K562 (cell line): ENCODE measurements around the gene LTBP1. TPM values are rescaled to one million over a fixed set of nuclear protein-coding genes. Genes with fewer than 3 reads are reported as not detected.

Experiments
- ATAC-seq: fragments of 200-7000 bp; cut with Tn5 transposase; 3 replicates; pipeline ENCODE4 v1.9.1; 2020; ENCODE audit warnings: moderate library complexity
- BruUV-seq: library from RNA; stranded (reverse); fragments of 400-500 nt; replicated peaks from 2 replicates; lab custom pipeline; 2021; lab: Mats Ljungman, UMichigan
- CTCF ChIA-PET: fragments of 300-600 bp; formaldehyde crosslinking; extraction: SDS; loops from one replicate; lab custom pipeline; 2021; ENCODE audit warnings: low intra/inter-chr PET ratio; lab: Yijun Ruan, JAX
- POLR2A ChIA-PET: fragments of 300-600, 350-650 bp; sonication (Branson Sonifier 250); formaldehyde crosslinking; extraction: SDS; loops from one replicate; lab custom pipeline; 2021; ENCODE audit warnings: antibody characterized with exemption, inconsistent platforms; lab: Yijun Ruan, JAX
- DNase-seq, 4 experiments: peaks; one replicate each; pipeline versions ENCODE4 v3.0.0 to v3.0.0-alpha.2; 2011 to 2018; ENCODE audit warnings: low spot score in 3 of 4, mixed read lengths in 3 of 4; ENCODE audit errors: extremely low read depth in 1 of 4
- FAIRE-seq: peaks from 2 replicates; lab custom pipeline; 2011; peaks lifted over from hg19 to GRCh38; lab: Jason Lieb, UNC
- H2AFZ ChIP-seq: 2 replicates; pipeline ENCODE4 v1.6.0; 2011; ENCODE audit warnings: low read depth, low read length, control low read depth, inconsistent platforms
- H3K27ac ChIP-seq: fragments of 200-600 bp; 3 replicates; pipeline ENCODE4 v1.8.0; 2011; ENCODE audit warnings: low read depth, mild to moderate bottlenecking, control low read depth, inconsistent platforms, low read length, moderate library complexity, mixed read lengths; ENCODE audit errors: extremely low read depth
- H3K27me3 ChIP-seq, 2 experiments: fragments of 300-600 bp in 1 of 2; 2 replicates in 1 of 2; 3 replicates in 1 of 2; pipeline versions ENCODE4 v1.6.0 to v1.8.0; 2011; ENCODE audit warnings: inconsistent platforms in 2 of 2, low read length in 2 of 2, mild to moderate bottlenecking in 1 of 2, mixed read lengths in 1 of 2, moderate library complexity in 1 of 2; ENCODE audit not compliant: control insufficient read depth in 2 of 2, insufficient read depth in 2 of 2
- H3K36me3 ChIP-seq: fragments of 300-600 bp; 3 replicates; pipeline ENCODE4 v1.8.0; 2011; ENCODE audit warnings: mild to moderate bottlenecking, low read length, inconsistent platforms; ENCODE audit not compliant: control insufficient read depth, insufficient read depth
- H3K4me1 ChIP-seq, 2 experiments: fragments of 200-600 bp in 1 of 2; replicated peaks in 1 of 2; 2 replicates in 1 of 2; 3 replicates in 1 of 2; pipeline versions ENCODE4 v1.5.1 to v1.8.0; 2011; ENCODE audit warnings: inconsistent platforms in 2 of 2, low read length in 2 of 2, mild to moderate bottlenecking in 1 of 2, mixed read lengths in 1 of 2, moderate library complexity in 1 of 2; ENCODE audit not compliant: control insufficient read depth in 2 of 2, insufficient read depth in 2 of 2
- H3K4me2 ChIP-seq: 2 replicates; pipeline ENCODE4 v1.6.1; 2011; ENCODE audit warnings: low read length, control low read depth, inconsistent platforms, mixed read lengths; ENCODE audit not compliant: insufficient read depth
- H3K4me3 ChIP-seq: fragments of 200-600 bp; sonication (generic), shearing (Covaris generic); 2 replicates; pipeline ENCODE4 v1.5.1; 2016; ENCODE audit warnings: control low read depth, inconsistent platforms
- H3K79me2 ChIP-seq: fragments of 200-600 bp; 3 replicates; pipeline ENCODE4 v1.8.0; 2011; ENCODE audit warnings: low read length, inconsistent platforms; ENCODE audit not compliant: control insufficient read depth, insufficient read depth
- H3K9ac ChIP-seq, 2 experiments: 2 replicates each; pipeline versions ENCODE4 v1.6.0 to v1.6.1; 2011; ENCODE audit warnings: low read depth in 2 of 2, low read length in 2 of 2, control low read depth in 1 of 2, inconsistent platforms in 1 of 2, mild to moderate bottlenecking in 1 of 2, mixed read lengths in 1 of 2; ENCODE audit not compliant: insufficient read depth in 1 of 2
- H3K9me1 ChIP-seq: one replicate; pipeline ENCODE4 v1.6.0; 2011; ENCODE audit warnings: inconsistent platforms, mild to moderate bottlenecking, low read length, moderate library complexity; ENCODE audit not compliant: control insufficient read depth, insufficient read depth
- H3K9me3 ChIP-seq: replicated peaks from 2 replicates; pipeline ENCODE4 v1.5.1; 2011; ENCODE audit warnings: low read depth, low read length, inconsistent platforms; ENCODE audit not compliant: control insufficient read depth, insufficient read depth
- H4K20me1 ChIP-seq: replicated peaks from 2 replicates; pipeline ENCODE4 v1.6.1; 2011; ENCODE audit warnings: low read length, inconsistent platforms, mixed read lengths; ENCODE audit not compliant: control insufficient read depth, insufficient read depth
- CBX5 ChIP-seq: IDR thresholded peaks from 2 replicates; pipeline ENCODE4 v1.6.1; 2014; ENCODE audit warnings: low read depth, borderline replicate concordance
- CHD4 ChIP-seq: fragments of 200-600 bp; sonication (generic); IDR thresholded peaks from 3 replicates; pipeline ENCODE4 v1.6.1; 2012; ENCODE audit warnings: low read depth, mild to moderate bottlenecking, mixed read lengths, low read length, inconsistent platforms; ENCODE audit not compliant: insufficient read depth, insufficient replicate concordance, poor library complexity, severe bottlenecking
- EGR1 ChIP-seq: fragments of 450-650 bp; conservative IDR thresholded peaks from 2 replicates; pipeline ENCODE4 v1.6.1; 2017; ENCODE audit warnings: mild to moderate bottlenecking
- ESRRB ChIP-seq: fragments of 250-450 bp; sonication (Bioruptor Pico); IDR thresholded peaks from 2 replicates; pipeline ENCODE4 v1.5.0; 2020; ENCODE audit warnings: mild to moderate bottlenecking, moderate library complexity, borderline replicate concordance
- HDAC8 ChIP-seq: fragments of 450-650 bp; IDR thresholded peaks from 2 replicates; pipeline ENCODE4 v1.6.1; 2016; ENCODE audit warnings: mild to moderate bottlenecking, missing genetic modification characterization, moderate library complexity, missing compliant biosample characterization
- KAT7 ChIP-seq: sonication (generic); formaldehyde crosslinking; IDR thresholded peaks from 2 replicates; pipeline ENCODE4 v1.8.0; 2022; ENCODE audit warnings: missing genetic modification reagents, mild to moderate bottlenecking, borderline replicate concordance
- MECOM ChIP-seq: fragments of 250-450 bp; sonication (Bioruptor Pico); IDR thresholded peaks from 2 replicates; pipeline ENCODE4 v1.8.0; 2022; ENCODE audit warnings: inconsistent platforms
- NFE2 ChIP-seq: IDR thresholded peaks from 2 replicates; pipeline ENCODE4 v1.6.1; 2014; ENCODE audit warnings: antibody characterized with exemption, low read depth
- PHF21A ChIP-seq: fragments of 450-650 bp; IDR thresholded peaks from 2 replicates; pipeline ENCODE4 v1.6.1; 2017; ENCODE audit warnings: low read depth, borderline replicate concordance
- POLR3G ChIP-seq: IDR thresholded peaks from 2 replicates; pipeline ENCODE4 v1.6.1; 2011; ENCODE audit not compliant: insufficient read length, insufficient replicate concordance; ENCODE audit errors: extremely low read depth
- RFX5 ChIP-seq: IDR thresholded peaks from 2 replicates; pipeline ENCODE4 v1.6.1; 2011; ENCODE audit warnings: low read depth, mild to moderate bottlenecking, improper control_type of control experiment, low read length
- SMARCA5 ChIP-seq: fragments of 450-650 bp; IDR thresholded peaks from 2 replicates; pipeline ENCODE4 v1.6.1; 2016
- SRSF7 ChIP-seq: fragments of 200-400 bp; formaldehyde crosslinking; optimal IDR thresholded peaks from 2 replicates; pipeline ENCODE3; 2017; ENCODE audit warnings: mild to moderate bottlenecking, low read depth, low read length
- ZNF764 ChIP-seq: fragments of 250-450 bp; sonication (Bioruptor Pico); IDR thresholded peaks from 2 replicates; pipeline ENCODE4 v1.4.0; 2020; ENCODE audit warnings: low read depth, mild to moderate bottlenecking, moderate library complexity
- ZSCAN32 ChIP-seq: fragments of 450-650 bp; formaldehyde crosslinking; IDR thresholded peaks from 2 replicates; pipeline ENCODE4 v1.4.0; 2020; ENCODE audit warnings: mild to moderate bottlenecking, moderate library complexity
- WGBS: fragments of 100-300 bp; shearing (Covaris generic); methylation state at CpG from one replicate; pipeline ENCODE4 v1.1.6; 2016; ENCODE audit warnings: low coverage, mixed read lengths; ENCODE audit not compliant: insufficient coverage; ENCODE audit errors: missing lambda C conversion rate; 5-methylcytosine and 5-hydroxymethylcytosine counted together
- in situ Hi-C: fragments of 300-500 bp; cut with MboI; formaldehyde crosslinking; loops from 4 replicates; pipeline ENCODE4 v1.15.0; 2018; ENCODE audit warnings: inconsistent platforms, mixed read lengths
- intact Hi-C: fragments of 100-400 bp; cut with micrococcal nuclease; formaldehyde crosslinking; loops from 2 replicates; pipeline ENCODE4 v1.14.2; 2022
- polyA plus RNA-seq, 8 experiments: library from polyadenylated mRNA; depleted of rRNA in 4 of 8; stranded (reverse) in 5 of 8; unstranded in 3 of 8; fragments of >200 nt; fragmentation: Nextera tagmentation in 2 of 8; fragmentation: Illumina TruSeq in 1 of 8; extraction: Ambion mirVana in 2 of 8; extraction: Trizol in 1 of 8; gene quantifications; 2 replicates each; pipeline versions ENCODE4 v1.2.1 to v1.2.3, GENCODE V29; 2011 to 2014; ENCODE audit warnings: inconsistent platforms in 1 of 8, missing spikeins in 1 of 8
- total RNA-seq, 7 experiments: library from RNA; depleted of rRNA in 6 of 7; stranded (reverse); fragments of >200 nt in 6 of 7; fragmentation: Illumina TruSeq in 2 of 7; extraction: Trizol in 2 of 7; gene quantifications; 2 replicates each; pipeline versions ENCODE4 v1.2.1 to v1.2.3, GENCODE V29; 2011 to 2021; ENCODE audit warnings: low replicate concordance in 1 of 7
- TF ChIP-seq, protein P1 (sequence below): fragments of 250-450 bp; sonication (Bioruptor Pico); IDR thresholded peaks from 2 replicates; pipeline ENCODE4 v1.5.0; 2020; ENCODE audit warnings: mild to moderate bottlenecking

Gene LTBP1
- total and polyA plus RNA-seq, 9 of the 15 experiments (the other 6 are each of a cell fraction or from before 2014, with no cell fraction given), result 3.6 to 16.4 (median 8.5) TPM

DNA sequence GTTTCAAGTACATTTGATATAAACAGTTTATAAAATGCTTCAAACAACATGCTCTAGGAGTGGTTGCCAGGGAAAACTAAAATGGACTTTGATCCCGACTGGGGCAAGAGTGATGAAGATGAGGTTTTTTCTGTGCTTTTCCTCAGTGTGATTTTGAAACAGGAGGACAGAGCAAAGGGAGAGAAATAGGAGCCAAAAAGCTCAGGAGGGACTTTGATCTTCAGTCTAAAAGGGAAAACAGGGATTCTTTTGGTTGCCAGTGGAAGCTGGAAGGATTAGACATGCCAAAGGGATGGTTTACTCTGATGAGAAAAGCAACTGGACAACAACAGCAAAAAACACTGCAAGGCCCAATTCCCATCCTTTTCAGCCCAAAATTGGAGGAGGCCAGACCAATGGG, 95.5 kb downstream of the LTBP1 start:
- no TSS peak for BruUV-seq
- no peaks in the 10 kb centered on the region for H3K4me1 ChIP-seq
- peaks cover 0 to 8% of the 10 kb centered on the region in 2 experiments; a peak in 1 of 5 replicates for H3K27me3 ChIP-seq
- no peak overlapping the region for H3K4me2 ChIP-seq
- H3K36me3 ChIP-seq, result no peaks in the 10 kb centered on the region
- in situ Hi-C loops (no loop called here), intact Hi-C loops (loop anchor here (5.0 kb wide), 1 partner anchor 230 kb away; no protein-coding TSS in a partner anchor)
- TF ChIP-seq ZNF764 (CRISPR knock-in tag) (no peak), ZSCAN32 (CRISPR knock-in tag) (no peak), RFX5 (no peak), HDAC8 (tag) (no peak), EGR1 (no peak), CBX5 (no peak), PHF21A (no peak), NFE2 (no peak), SRSF7 (no peak), MECOM (no peak), KAT7 (CRISPR knock-in tag) (no peak), SMARCA5 (no peak), POLR3G (no peak), CHD4 (no peak), ESRRB (no peak)
- TF ChIP-seq, protein P1, sequence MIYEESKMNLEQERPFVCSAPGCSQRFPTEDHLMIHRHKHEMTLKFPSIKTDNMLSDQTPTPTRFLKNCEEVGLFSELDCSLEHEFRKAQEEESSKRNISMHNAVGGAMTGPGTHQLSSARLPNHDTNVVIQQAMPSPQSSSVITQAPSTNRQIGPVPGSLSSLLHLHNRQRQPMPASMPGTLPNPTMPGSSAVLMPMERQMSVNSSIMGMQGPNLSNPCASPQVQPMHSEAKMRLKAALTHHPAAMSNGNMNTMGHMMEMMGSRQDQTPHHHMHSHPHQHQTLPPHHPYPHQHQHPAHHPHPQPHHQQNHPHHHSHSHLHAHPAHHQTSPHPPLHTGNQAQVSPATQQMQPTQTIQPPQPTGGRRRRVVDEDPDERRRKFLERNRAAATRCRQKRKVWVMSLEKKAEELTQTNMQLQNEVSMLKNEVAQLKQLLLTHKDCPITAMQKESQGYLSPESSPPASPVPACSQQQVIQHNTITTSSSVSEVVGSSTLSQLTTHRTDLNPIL (CRISPR knock-in tag), result no peak
- FAIRE-seq (no peak), DNase-seq (no peak), ATAC-seq (no peak)
- 21% methylated on average over 1 of the region's 1 CpG for WGBS
- no peak overlapping the region for H3K4me3 ChIP-seq
- H3K27ac ChIP-seq, result no peak overlapping the region
- ChIA-PET POLR2A (interaction anchor here (1.9 to 2.0 kb wide), 2 partner anchors 8 to 12 kb away, joined by 6 to 8 read pairs; no protein-coding TSS in a partner anchor), CTCF (no interaction called here)
- H3K9ac ChIP-seq, result no peak overlapping the region
- H2AFZ ChIP-seq, result no peak overlapping the region
- H3K9me1 ChIP-seq, result no peaks in the 10 kb centered on the region
- H3K9me3 ChIP-seq, result no peaks in the 10 kb centered on the region
- no peaks in the 10 kb centered on the region for H3K79me2 ChIP-seq
- no peaks in the 10 kb centered on the region for H4K20me1 ChIP-seq
